D721Med (cell line): ENCODE results near the gene ESRRB.

ENCODE experiments used
- DNase-seq: peaks from one replicate; pipeline ENCODE4 v3.0.0; 2011; ENCODE audit warnings: low spot score; ENCODE audit not compliant: insufficient read length
- FAIRE-seq: peaks from 2 replicates; lab custom pipeline; 2011; peaks lifted over from hg19 to GRCh38; lab: Jason Lieb, UNC
- TF ChIP-seq, protein P1 (sequence below): IDR thresholded peaks from 2 replicates; pipeline ENCODE4 v1.5.1; 2012; ENCODE audit warnings: mild to moderate bottlenecking, control low read depth; ENCODE audit not compliant: insufficient read depth; ENCODE audit errors: missing control alignments

Gene ESRRB

DNA sequence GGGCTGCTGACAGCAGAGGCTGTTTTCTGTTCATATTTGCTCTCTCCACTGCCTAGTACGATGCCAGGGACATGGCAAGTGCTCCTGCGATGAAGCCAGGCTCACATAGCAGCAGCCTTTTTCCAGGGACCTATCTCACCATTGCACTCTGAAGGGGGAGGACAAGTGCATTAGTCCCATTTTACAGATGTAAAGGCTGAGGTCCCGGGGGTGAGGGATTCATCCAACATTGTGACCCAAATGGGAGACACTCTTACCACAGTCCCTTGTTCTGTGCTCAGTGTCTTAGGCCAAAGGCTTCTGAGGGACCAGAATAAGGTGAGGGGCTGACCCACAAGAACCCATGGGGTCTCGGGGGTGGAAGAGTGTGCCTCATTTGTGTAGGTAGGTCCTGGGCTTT, 21.6 kb upstream of the ESRRB start:
- TF ChIP-seq, protein P1, sequence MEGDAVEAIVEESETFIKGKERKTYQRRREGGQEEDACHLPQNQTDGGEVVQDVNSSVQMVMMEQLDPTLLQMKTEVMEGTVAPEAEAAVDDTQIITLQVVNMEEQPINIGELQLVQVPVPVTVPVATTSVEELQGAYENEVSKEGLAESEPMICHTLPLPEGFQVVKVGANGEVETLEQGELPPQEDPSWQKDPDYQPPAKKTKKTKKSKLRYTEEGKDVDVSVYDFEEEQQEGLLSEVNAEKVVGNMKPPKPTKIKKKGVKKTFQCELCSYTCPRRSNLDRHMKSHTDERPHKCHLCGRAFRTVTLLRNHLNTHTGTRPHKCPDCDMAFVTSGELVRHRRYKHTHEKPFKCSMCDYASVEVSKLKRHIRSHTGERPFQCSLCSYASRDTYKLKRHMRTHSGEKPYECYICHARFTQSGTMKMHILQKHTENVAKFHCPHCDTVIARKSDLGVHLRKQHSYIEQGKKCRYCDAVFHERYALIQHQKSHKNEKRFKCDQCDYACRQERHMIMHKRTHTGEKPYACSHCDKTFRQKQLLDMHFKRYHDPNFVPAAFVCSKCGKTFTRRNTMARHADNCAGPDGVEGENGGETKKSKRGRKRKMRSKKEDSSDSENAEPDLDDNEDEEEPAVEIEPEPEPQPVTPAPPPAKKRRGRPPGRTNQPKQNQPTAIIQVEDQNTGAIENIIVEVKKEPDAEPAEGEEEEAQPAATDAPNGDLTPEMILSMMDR, result no peak
- DNase-seq (no peak), FAIRE-seq (no peak)

DNA sequence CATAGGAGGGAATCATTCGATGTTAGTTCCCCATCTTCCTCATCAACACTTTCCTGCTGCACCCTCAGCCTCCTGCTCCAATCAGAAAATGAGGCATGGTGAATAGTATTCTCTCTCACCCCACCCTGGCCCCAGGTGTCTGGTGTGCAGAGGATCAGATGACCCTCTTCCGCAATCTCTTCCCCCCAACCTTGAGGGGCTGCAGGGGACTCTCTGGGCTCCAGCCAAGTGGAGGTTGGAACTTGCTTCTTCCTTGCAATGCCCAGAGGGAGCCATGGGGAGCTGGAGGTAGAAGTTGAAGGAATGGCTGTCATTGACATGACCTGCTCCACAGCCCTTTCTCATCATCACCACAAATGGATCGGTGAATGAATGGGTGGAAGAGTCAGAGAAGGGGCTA, 20.2 kb upstream of the ESRRB start:
- FAIRE-seq, result no peak
- TF ChIP-seq, protein P1, result no peak
- DNase-seq, result no peak

DNA sequence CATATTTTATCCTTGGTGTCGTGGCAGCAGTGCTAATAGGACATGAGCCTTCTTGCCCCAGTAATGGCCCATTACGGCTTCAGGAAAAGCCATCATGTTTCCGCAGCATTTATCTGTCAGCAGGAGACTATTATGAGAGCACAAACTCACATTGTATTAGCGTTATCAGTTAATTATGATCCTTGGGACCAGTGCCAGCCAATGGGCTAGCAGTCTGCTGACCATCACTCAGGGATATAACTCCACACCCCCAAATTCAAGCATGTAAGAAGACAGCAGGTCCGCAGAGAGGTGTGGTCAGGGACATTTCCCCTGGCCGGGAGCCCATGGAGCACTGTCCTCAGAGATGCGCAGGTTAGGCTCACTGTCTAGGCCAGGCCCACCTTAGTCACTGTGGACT, 4.9 kb upstream of the ESRRB start:
- TF ChIP-seq, protein P1, result no peak
- FAIRE-seq (no peak), DNase-seq (no peak)

DNA sequence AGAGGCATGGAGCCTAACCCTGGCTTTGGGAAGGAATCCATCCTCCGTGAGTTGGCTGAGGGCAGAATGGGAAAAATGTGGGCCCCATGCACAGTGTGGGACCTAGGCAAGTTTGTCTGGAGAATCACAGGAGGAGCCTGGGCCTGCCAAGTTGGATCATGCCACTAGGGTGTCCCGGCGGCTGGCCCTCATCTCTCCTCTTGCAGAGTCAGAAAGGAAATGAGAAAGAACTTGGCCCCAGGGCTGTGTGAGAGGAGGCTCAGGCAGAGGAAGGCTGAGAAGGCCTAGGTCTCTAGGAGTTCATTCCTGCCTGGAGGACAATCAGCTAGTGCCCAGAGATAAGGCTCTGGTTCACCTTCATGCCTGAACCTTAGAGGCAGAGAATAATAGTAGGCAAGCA, 2.5 kb upstream of the ESRRB start:
- TF ChIP-seq, protein P1, result no peak
- DNase-seq, result no peak
- no peak for FAIRE-seq

DNA sequence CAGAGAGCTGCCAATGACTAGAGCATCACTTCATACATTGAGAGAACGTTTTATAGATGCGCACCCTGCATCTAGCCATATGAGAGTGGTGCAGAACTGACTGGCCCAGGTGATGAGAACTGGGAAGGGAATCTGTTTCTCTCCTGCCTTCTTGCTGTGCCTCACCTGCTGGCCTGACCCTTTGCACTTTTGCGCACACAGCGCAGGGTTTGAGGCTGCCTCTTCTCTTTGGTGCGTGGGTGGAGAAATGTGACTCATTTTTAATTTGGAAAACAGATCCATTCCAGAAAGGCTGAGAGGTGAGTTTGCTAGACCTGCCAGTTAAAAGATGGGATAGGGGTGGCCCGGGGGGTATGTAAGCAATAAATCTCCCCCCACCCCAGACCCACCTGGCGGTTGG, 453 bp upstream of the ESRRB start:
- TF ChIP-seq, protein P1, result no peak
- DNase-seq (no peak), FAIRE-seq (no peak)

DNA sequence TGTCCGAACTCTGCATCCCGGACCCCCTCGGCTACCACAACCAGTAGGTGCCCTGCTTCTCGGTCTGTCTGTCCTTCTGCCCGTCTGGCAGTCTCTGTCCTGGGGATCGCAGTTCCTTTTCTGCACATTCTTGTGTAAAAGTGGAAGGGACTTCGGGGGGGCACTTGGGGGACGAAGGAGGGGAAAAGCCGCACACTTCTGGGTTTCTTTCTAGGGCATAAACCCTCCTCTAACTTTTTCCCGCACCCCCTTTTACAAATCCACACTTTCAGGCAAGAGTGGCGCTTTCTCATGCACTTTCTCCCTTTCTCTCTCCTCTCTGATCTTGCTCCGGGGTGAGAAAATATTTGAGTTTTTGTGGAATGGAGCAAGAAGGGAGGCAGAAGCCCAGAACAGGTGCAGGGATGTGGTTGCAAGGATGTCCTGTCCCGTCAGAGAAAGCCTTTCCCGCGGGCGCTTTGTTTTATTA, 506 bp downstream of the ESRRB start:
- FAIRE-seq (no peak), DNase-seq (no peak)
- TF ChIP-seq, protein P1, result no peak

DNA sequence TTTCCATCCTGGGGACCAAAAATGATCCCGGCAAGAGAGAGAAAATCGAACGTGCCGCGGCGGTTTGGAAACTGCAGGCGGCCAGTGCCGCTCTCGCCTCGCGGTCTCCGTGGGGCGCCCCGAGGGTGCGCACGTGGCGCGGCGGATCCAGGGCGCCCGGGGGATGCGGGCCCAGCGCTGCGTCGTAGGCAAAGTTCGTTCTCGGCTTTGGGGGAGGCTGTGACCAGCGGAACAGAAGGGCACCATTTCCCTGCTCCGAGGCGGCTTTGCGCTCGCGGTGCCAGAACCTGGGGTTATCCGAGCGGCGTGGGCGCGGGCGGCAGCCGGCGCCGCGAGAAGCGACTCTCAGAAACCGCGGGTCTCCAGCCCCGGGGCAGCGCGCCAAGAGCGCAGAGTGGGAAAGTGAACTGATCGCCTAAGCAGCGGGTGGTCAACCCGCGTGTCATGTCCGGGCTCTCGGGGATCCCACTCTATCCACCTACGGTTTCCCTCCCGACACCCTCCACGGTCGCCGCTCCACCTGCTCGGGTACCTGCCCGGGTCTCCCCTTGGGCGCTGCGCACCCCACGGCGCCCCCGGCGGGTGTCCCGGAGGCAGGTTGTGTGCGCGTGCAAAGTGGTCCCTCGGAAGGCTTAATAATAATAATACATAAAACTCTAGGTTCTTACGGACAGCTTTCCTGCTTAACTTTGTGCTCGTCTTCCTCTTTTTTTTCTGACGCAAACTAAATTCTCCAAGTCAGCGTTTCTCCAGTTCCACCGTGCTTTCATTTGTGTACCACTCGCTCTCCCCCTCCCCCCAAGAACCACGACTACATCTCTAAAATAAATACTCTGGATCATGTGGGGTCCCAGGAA, 1.2 kb downstream of the ESRRB start:
- TF ChIP-seq, protein P1, result no peak
- FAIRE-seq, result no peak
- no peak for DNase-seq
